Stimulated activated CD4-positive, alpha-beta T cell treated with anti-CD3 and anti-CD28 coated beads, Interleukin-2, amount 100 ng/mL, for 48 hours (primary cell): Measurements from ENCODE around the gene AQP2.

ENCODE experiments used
- DNase-seq, 2 donors: peaks; one replicate each; pipeline ENCODE4 v3.0.0-alpha.2; 2020

Gene AQP2

GRCh38 chr12:49959685-49960473, 9.3 kb downstream of the AQP2 start:
- DNase-seq = no peak

- DNase-seq = no peak
These were observed 10.1 kb downstream of the AQP2 start for GRCh38 chr12:49960474-49961110.

DNA sequence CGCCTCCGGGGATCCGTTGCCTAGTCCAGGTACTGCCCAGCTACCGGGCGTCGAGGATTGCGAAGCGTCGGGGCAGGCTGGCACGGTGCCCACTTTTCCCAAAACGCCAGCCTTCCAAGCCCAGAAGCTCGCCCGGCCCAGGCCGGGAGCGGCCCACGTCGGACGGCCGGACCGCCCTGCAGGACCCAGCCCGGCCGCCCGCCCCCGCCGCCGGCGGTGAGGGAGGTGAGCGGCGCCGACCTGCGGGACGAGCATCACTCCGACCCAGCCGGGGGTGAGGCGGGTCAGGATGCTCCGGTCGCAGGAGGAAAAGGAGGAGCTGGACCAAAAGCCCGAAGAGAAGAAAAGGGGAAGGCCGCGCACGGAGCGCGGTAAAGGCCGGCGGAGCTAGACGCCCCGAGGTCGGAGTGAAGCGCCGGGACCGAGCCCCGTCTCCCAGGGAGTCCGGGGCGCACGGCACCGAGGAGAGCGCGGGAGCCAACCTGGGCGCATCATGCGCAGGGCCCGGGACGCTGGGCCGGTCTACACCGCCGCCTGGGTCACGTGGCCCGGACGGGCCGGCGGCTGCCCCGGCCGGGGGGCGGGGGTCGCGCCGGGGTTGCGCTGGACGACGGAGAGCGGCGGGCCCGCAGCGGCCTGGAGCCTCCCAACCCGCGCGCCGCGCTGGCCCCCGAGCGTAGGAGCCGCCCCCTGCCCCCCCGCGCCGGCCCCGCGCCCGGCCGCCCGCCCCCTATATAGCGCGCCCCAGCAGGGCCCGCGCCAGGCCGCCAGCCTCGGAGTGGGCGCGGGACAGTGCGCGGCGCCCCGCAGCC, 10.8 kb downstream of the AQP2 start, which contains the start of gene AQP5:
AQP5 (plus strand) TSS at position 762 of the 812 bp plus-strand sequence. CDS start 146 bp downstream, outside the sequence.
- DNase-seq = no peak

DNA sequence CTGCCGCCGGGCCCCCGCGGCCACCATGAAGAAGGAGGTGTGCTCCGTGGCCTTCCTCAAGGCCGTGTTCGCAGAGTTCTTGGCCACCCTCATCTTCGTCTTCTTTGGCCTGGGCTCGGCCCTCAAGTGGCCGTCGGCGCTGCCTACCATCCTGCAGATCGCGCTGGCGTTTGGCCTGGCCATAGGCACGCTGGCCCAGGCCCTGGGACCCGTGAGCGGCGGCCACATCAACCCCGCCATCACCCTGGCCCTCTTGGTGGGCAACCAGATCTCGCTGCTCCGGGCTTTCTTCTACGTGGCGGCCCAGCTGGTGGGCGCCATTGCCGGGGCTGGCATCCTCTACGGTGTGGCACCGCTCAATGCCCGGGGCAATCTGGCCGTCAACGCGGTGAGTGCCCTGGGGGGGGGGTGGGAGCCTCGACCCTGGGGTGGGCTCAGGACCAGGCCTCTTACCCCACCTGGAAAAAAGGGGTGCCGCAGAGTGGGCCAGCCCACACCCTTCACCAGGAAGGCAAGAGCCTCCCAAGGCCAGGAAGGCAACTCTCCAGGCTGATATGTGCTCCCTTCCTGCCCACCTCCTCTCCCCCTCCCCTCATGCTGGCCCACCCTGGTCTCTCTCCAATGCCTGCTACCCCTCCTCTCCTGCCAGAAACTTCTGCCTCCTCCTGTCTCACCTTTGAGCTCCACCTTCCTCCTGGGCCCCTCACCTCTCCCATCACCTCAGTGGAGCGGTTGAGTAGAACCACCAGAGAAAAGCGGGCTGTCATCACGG, 11.6 kb downstream of the AQP2 start:
- no peak for DNase-seq

DNA sequence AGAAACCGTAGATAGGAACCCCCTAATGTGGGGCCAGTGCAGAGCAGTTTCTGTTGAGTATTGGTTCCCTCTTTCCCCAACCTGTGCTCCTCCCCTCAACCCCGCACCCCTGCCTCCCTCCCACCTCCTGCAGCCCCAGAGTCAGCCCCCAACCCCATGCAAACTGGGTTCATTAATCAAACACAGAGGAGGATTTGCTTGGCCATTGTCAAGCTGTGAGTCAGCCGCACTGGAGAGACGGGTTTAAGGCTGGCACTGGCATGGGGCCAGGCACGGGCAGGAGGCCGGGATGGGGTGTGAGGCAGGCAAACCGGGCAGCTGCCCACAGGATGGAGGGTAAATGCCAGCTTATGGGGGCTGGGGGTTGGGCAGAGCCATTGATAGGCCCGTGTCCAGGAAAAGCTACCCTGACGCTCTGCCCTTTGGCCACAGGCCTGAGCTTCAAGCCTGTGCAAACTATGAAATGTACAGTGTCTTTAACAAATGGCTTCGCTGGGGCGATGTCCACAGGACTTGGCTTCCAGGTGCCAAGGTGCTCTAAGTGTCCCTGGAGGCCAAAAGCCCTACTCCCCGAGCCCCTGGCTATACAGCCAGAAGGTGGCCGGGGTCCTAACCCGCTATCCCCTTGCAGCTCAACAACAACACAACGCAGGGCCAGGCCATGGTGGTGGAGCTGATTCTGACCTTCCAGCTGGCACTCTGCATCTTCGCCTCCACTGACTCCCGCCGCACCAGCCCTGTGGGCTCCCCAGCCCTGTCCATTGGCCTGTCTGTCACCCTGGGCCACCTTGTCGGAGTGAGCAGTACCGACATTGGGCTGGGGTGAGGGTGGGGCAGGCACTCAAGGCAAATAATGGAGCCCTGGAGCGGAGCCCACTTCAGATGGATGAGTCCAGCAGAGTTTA, 12.6 kb downstream of the AQP2 start:
- no peak for DNase-seq

DNA sequence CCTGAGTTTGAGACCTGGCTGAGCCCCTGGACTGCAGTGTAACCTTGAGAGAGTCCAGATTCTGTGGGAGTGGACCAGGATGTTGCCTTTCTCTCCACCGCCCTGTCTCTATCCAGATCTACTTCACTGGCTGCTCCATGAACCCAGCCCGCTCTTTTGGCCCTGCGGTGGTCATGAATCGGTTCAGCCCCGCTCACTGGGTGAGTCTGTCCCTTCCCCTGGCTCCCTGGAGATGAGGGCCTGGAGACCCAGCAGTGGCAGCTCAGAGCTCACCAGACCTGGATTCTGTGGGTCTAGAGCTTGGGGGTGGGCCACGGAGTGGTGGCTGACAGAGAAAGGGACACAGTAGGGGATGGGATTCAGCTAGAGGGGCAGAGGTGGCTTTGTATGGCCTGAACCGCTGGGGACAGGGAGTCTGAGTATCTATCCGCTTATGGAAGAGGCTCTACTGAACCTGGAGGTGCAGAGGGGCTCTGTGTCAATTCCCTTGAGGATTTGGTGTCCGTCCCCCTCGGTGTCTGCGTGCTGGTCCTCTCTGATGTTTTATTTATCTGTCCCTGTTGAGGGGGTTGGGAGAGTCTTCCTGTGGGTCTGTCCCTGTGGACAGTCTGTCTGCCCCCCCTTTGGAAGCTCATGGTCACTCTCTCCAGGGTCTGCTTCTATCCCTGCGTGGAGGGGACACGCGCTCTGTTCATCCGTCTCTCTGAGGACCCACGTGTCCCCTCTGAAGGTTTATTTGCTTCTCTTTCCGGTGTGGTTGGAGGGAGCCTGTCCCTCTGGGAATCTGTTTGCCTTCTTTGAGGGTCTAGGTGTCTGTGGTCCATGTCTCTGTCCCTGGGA, 13.7 kb downstream of the AQP2 start:
- no peak for DNase-seq

- no peak for DNase-seq
These were observed 14.5 kb downstream of the AQP2 start for GRCh38 chr12:49964849-49965624.

DNA sequence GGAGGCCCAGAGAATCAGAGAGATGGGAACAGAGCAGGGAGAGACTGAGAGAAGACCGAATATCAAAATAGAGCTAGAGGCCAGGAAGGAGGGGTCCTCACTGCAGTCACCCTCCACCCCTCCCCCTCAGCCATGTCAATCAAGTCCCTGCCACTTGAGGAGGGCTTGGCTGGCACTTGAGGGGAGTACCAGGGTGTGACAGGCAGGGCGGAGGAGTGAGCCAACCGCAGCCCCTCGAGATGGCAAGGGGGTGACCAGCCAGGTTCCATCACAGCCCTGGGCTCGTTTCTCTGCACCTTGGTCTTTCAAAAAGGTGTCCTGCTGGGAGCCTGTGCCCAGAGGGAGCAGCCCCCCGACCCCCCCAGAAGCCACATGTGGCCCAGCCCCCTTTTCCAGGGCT, 15.3 kb downstream of the AQP2 start:
- DNase-seq = no peak

GRCh38 chr12:49966511-49967041, 16.0 kb downstream of the AQP2 start:
- DNase-seq = no peak

DNA sequence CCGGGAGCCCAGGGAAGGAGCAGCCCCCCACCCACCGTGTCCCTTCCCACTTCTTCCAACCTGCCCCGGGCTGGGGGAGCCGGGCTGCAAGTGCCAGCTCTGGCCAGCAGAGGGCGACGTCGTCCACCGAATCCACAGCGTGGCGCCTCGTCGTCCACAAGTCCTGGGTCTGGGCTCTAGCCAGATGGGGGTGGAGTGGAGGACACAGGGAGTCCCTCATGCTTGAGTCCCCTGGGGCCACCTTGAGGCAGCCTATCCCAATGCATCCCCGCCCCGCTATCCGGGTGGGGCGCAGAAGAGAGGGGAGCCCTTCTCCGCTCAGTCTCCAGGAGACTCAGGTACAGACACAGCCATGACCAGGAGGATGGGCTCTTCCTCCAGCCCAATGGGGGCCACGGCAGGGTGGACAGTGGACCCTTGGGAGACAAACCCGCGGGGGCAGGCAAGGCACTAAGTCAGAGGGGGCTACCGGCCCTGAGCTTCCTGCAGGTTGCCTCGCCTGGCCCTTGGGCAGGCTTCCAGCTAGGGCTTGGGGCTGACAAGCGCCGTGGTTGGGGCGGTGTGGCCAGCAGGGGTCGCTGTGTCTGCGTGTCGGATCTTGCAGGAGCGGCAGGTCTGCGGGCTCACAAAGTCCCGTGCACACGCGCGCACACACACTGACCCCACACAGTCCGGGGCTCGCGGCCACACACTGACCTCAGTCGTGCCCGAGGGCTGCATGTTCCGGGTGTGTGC, 16.7 kb downstream of the AQP2 start:
- DNase-seq = peak; percentile 98

- no peak for DNase-seq
These were observed 17.3 kb downstream of the AQP2 start for GRCh38 chr12:49967777-49968250.

GRCh38 chr12:49968471-49968870, 17.9 kb downstream of the AQP2 start:
- DNase-seq = no peak

GRCh38 chr12:49969027-49969426, 18.5 kb downstream of the AQP2 start:
- DNase-seq = no peak

- no peak for DNase-seq
These were observed 19.3 kb downstream of the AQP2 start for GRCh38 chr12:49969651-49970429.

- DNase-seq = no peak
These were observed 20.1 kb downstream of the AQP2 start for GRCh38 chr12:49970658-49971057.

- DNase-seq = no peak
These were observed 20.6 kb downstream of the AQP2 start for GRCh38 chr12:49971141-49971540.

DNA sequence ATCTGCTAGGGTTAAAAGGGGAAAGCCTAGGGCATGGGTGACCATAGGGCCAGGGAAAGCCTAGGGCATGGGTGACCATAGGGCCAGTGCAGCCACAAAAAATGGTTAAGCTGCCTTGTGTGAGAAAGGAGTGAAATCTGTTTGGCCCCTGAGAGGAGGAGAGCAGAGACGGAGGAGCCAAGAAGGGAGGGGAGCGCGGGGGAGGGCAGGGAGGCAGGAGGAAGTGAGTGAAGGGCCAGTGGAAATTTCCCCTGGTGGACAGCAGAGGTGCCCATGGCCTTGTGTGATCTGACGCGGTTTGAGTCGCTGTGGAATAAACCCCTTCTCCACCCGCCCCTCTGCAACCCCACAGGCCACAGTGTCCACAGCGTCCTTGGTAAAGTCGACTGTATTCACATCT, 21.6 kb downstream of the AQP2 start:
- DNase-seq = no peak
